Left lung (tissue), 10 donors: ENCODE data around the gene PIEZO2. TPM values are rescaled to one million over a fixed set of nuclear protein-coding genes. Genes with fewer than 3 reads are reported as not detected.

Experiments used
- ATAC-seq: fragments of 200-7000 bp; cut with Tn5 transposase; one replicate; pipeline ENCODE4 v1.9.1; 2020; ENCODE audit warnings: moderate library complexity
- DNase-seq, 4 donors: peaks; one replicate each; pipeline ENCODE4 v3.0.0-alpha.2; 2013 to 2020
- H3K27ac ChIP-seq, 2 donors: fragments of 200-600 bp; sonication (generic) in 1 of 2; one replicate each; pipeline versions ENCODE4 v1.5.0 to v1.8.0; 2020 to 2021
- H3K27me3 ChIP-seq, 2 donors: fragments of 200-600 bp; sonication (generic) in 1 of 2; one replicate each; pipeline versions ENCODE4 v1.5.0 to v1.8.0; 2020 to 2021
- H3K36me3 ChIP-seq, 2 donors: fragments of 200-600 bp; sonication (generic) in 1 of 2; one replicate each; pipeline versions ENCODE4 v1.5.0 to v1.8.0; 2020 to 2021
- H3K4me1 ChIP-seq, 2 donors: fragments of 200-600 bp; one replicate each; pipeline ENCODE4 v1.8.0; 2021
- H3K4me3 ChIP-seq, 2 donors: fragments of 200-600 bp; sonication (generic) in 1 of 2; one replicate each; pipeline versions ENCODE4 v1.5.0 to v1.8.0; 2020 to 2021; ENCODE audit warnings: mild to moderate bottlenecking in 1 of 2
- H3K9me3 ChIP-seq, 2 donors: fragments of 200-600 bp; sonication (generic) in 1 of 2; one replicate each; pipeline versions ENCODE4 v1.5.0 to v1.8.0; 2020 to 2021
- CTCF ChIP-seq, 2 donors: fragments of 200-600 bp; sonication (generic) in 1 of 2; IDR thresholded peaks; one replicate each; pipeline versions ENCODE4 v1.5.0 to v1.8.0; 2021; ENCODE audit warnings: antibody characterized with exemption in 2 of 2
- intact Hi-C, 2 donors: fragments of 100-400 bp; cut with DNase I; formaldehyde crosslinking; loops; one replicate each; pipeline versions ENCODE4 v1.11.2 to v1.14.2; 2022
- polyA plus RNA-seq, 6 donors: library from polyadenylated mRNA; unstranded; fragments of 120-200 nt; gene quantifications; one replicate each; pipeline ENCODE4 v1.2.1, GENCODE V29; 2013; ENCODE audit not compliant: insufficient read length in 6 of 6
- total RNA-seq, 2 donors: library from RNA; stranded (reverse); fragmentation: NEBNext Ultra II Directional; extraction: Animal tissue kit (Norgen Biotek cat#: 25700); gene quantifications; one replicate each; pipeline ENCODE4 v1.2.1, GENCODE V29; 2021
- donor health status: DM: no; HTN: yes; CAD: no.
- donor health status: DM: no; HTN: no; CAD: no.

The PIEZO2 gene
- total and polyA plus RNA-seq, 8 donors: 40.3 to 270 (median 233) TPM

GRCh38 chr18:10950080-10950875 is 199.1 kb downstream of the PIEZO2 start:
- Histone ChIP-seq H3K27me3 (no peaks in the 10 kb centered on the region), H3K9me3 (peaks cover 0 to 17% of the 10 kb centered on the region in 2 donors), H3K4me1 (no peaks in the 10 kb centered on the region), H3K27ac (no peak overlapping the region), H3K36me3 (no peaks in the 10 kb centered on the region), H3K4me3 (no peak overlapping the region)
- DNase-seq (no peak), ATAC-seq (no peak)
- no peak for TF ChIP-seq CTCF (IDR thresholded peaks at IDR 0.05)
- intact Hi-C loops: no loop called here

GRCh38 chr18:10949655-10950054 is 199.7 kb downstream of the PIEZO2 start:
- Histone ChIP-seq H3K36me3 (no peaks in the 10 kb centered on the region), H3K9me3 (peaks cover 0 to 23% of the 10 kb centered on the region in 2 donors), H3K4me1 (no peaks in the 10 kb centered on the region), H3K27me3 (no peaks in the 10 kb centered on the region), H3K27ac (no peak overlapping the region), H3K4me3 (no peak overlapping the region)
- ATAC-seq (no peak), DNase-seq (no peak)
- intact Hi-C loops: no loop called here
- TF ChIP-seq CTCF (IDR thresholded peaks at IDR 0.05): no peak

GRCh38 chr18:10948421-10948820 is 200.9 kb downstream of the PIEZO2 start:
- TF ChIP-seq CTCF (IDR thresholded peaks at IDR 0.05): no peak
- no peaks in the 10 kb centered on the region for H3K27me3 ChIP-seq

GRCh38 chr18:10946058-10946457 is 203.3 kb downstream of the PIEZO2 start:
- TF ChIP-seq CTCF (IDR thresholded peaks at IDR 0.05): no peak
- peaks cover 0 to 25% of the 10 kb centered on the region in 2 donors for H3K9me3 ChIP-seq
- no peak overlapping the region for H3K27ac ChIP-seq
- intact Hi-C loops: no loop called here
- no peak for DNase-seq
- H3K27me3 ChIP-seq: no peaks in the 10 kb centered on the region
- no peaks in the 10 kb centered on the region for H3K4me1 ChIP-seq
- no peaks in the 10 kb centered on the region for H3K36me3 ChIP-seq
- no peak overlapping the region for H3K4me3 ChIP-seq
- ATAC-seq: no peak

More at GRCh38 chr18:10948421-10948820, 200.9 kb downstream of the PIEZO2 start:
- no peak for DNase-seq
- H3K4me1 ChIP-seq: no peaks in the 10 kb centered on the region
- peaks cover 0 to 25% of the 10 kb centered on the region in 2 donors for H3K9me3 ChIP-seq
- ATAC-seq: no peak
- H3K36me3 ChIP-seq: no peaks in the 10 kb centered on the region
- no peak overlapping the region for H3K27ac ChIP-seq
- intact Hi-C loops: no loop called here
- H3K4me3 ChIP-seq: no peak overlapping the region

GRCh38 chr18:10942998-10943397 is 206.4 kb downstream of the PIEZO2 start:
- H3K27ac ChIP-seq: no peak overlapping the region
- H3K9me3 ChIP-seq: peaks cover 0 to 25% of the 10 kb centered on the region in 2 donors
- H3K36me3 ChIP-seq: no peaks in the 10 kb centered on the region
- ATAC-seq (no peak), DNase-seq (no peak)
- no peak for TF ChIP-seq CTCF (IDR thresholded peaks at IDR 0.05)
- intact Hi-C loops: no loop called here
- H3K4me1 ChIP-seq: no peaks in the 10 kb centered on the region
- H3K27me3 ChIP-seq: no peaks in the 10 kb centered on the region
- H3K4me3 ChIP-seq: no peak overlapping the region
